GM23248 (cell line): ENCODE data around the gene BAIAP2L2.

Source experiments
- EZH2 ChIP-seq: fragments of 200-600 bp; sonication (generic); IDR thresholded peaks from 2 replicates; pipeline ENCODE4 v1.6.1; 2018; ENCODE audit warnings: antibody characterized with exemption, mild to moderate bottlenecking; ENCODE audit not compliant: insufficient read depth, poor library complexity, severe bottlenecking
- EZH2phosphoT487 ChIP-seq: fragments of 200-600 bp; sonication (generic); IDR thresholded peaks from 2 replicates; pipeline ENCODE4 v1.6.1; 2018; ENCODE audit warnings: antibody characterized with exemption, moderate library complexity, mild to moderate bottlenecking, low read depth; ENCODE audit not compliant: insufficient read depth

DNA sequence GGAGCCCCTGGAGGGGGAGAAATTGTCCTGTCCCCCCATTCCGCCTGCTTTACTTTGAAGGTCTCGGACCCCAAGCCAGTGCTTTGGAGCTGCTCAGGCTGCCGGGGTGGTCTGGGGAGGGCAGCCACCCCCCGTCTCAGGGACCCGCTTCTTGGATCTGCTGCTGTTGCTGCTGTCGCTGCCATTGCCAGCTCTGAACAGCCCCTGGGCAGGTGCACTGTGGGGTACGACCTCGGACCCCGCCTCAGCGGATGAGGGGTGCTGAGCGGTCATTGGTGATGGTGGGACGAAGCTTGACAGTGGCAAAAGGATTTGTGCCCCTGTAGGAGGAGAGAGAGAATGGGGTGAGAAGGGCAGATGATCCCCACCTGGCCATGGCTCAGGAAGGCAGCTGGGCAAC, 25.4 kb downstream of the BAIAP2L2 start:
- TF ChIP-seq EZH2 (no peak), EZH2phosphoT487 (no peak)
